ENCODE data around the gene COX11. TPM values are rescaled to one million over a fixed set of nuclear protein-coding genes. Genes with fewer than 3 reads are reported as not detected.

Gene COX11
- total and polyA plus RNA-seq, 8 donors: 12.6 to 29.1 (median 17.8) TPM

GRCh38 chr17:54935471-54935870, 33.0 kb downstream of the COX11 start:
- no peaks in the 10 kb centered on the region for H3K9me3 ChIP-seq
- FAIRE-seq (no peak), ATAC-seq (no peak), DNase-seq (no peak)
- H3K27ac ChIP-seq: no peak overlapping the region
- H3K4me3 ChIP-seq: no peak overlapping the region
- 91 to 93% methylated on average over 5 of the region's 5 CpGs for WGBS, 2 donors
- intact Hi-C loops (cut with DNase I): no loop called here
- TF ChIP-seq CTCF (IDR thresholded peaks at IDR 0.05): no peak
- peaks cover 0 to 74% (median 0%) of the 10 kb centered on the region in 3 donors for H3K36me3 ChIP-seq
- no peaks in the 10 kb centered on the region for H3K27me3 ChIP-seq
- H3K4me1 ChIP-seq: no peaks in the 10 kb centered on the region

GRCh38 chr17:54933921-54934320, 34.5 kb downstream of the COX11 start:
- Histone ChIP-seq H3K9me3 (no peaks in the 10 kb centered on the region), H3K4me3 (no peak overlapping the region), H3K4me1 (no peaks in the 10 kb centered on the region), H3K36me3 (peaks cover 0 to 61% (median 0%) of the 10 kb centered on the region in 3 donors), H3K27me3 (no peaks in the 10 kb centered on the region), H3K27ac (no peak overlapping the region)
- ATAC-seq (no peak), DNase-seq (no peak), FAIRE-seq (no peak)
- intact Hi-C loops (cut with DNase I): no loop called here
- no peak for TF ChIP-seq CTCF (IDR thresholded peaks at IDR 0.05)
- 91 to 95% methylated on average over 3 of the region's 3 CpGs for WGBS, 2 donors

- no peak for TF ChIP-seq CTCF (IDR thresholded peaks at IDR 0.05)
- ATAC-seq: no peak
- Histone ChIP-seq H3K27ac (no peak overlapping the region), H3K36me3 (peaks cover 0 to 55% (median 0%) of the 10 kb centered on the region in 3 donors), H3K4me1 (no peaks in the 10 kb centered on the region), H3K27me3 (no peaks in the 10 kb centered on the region), H3K4me3 (no peak overlapping the region), H3K9me3 (no peaks in the 10 kb centered on the region)
- intact Hi-C loops (cut with DNase I): no loop called here
- FAIRE-seq: no peak
- no peak for DNase-seq
- WGBS, 2 donors: 95% methylated on average over 1 of the region's 1 CpG
Observed at GRCh38 chr17:54932711-54933110, 35.7 kb downstream of the COX11 start.

GRCh38 chr17:54927525-54927924, 40.9 kb downstream of the COX11 start:
- no peak for TF ChIP-seq CTCF (IDR thresholded peaks at IDR 0.05)
- H3K27me3 ChIP-seq: no peaks in the 10 kb centered on the region
- H3K9me3 ChIP-seq: no peaks in the 10 kb centered on the region
- no peak overlapping the region for H3K27ac ChIP-seq
- no peak for DNase-seq
- no peaks in the 10 kb centered on the region for H3K4me1 ChIP-seq
- no peak overlapping the region for H3K4me3 ChIP-seq
- 79 to 87% methylated on average over 3 of the region's 3 CpGs for WGBS, 2 donors
- no peak for FAIRE-seq
- peaks cover 0 to 16% (median 0%) of the 10 kb centered on the region in 3 donors for H3K36me3 ChIP-seq
- no peak for ATAC-seq
- intact Hi-C loops (cut with DNase I): no loop called here

- Histone ChIP-seq H3K27ac (no peak overlapping the region), H3K4me1 (no peaks in the 10 kb centered on the region), H3K4me3 (no peak overlapping the region), H3K9me3 (no peaks in the 10 kb centered on the region), H3K36me3 (peaks cover 0 to 4% (median 0%) of the 10 kb centered on the region in 3 donors), H3K27me3 (no peaks in the 10 kb centered on the region)
- FAIRE-seq: no peak
- DNase-seq: no peak
- no peak for TF ChIP-seq CTCF (IDR thresholded peaks at IDR 0.05)
- intact Hi-C loops (cut with DNase I): no loop called here
- ATAC-seq: no peak
- 94 to 96% methylated on average over 5 of the region's 5 CpGs for WGBS, 2 donors
Observed at GRCh38 chr17:54924405-54924804, 44.0 kb downstream of the COX11 start.
